Fibroblast of skin of scalp (primary cell): ENCODE data around the gene ARHGEF7.

Experiments
- DNase-seq: peaks from one replicate; pipeline ENCODE4 v3.0.0-alpha.2; 2013

Gene ARHGEF7

DNA sequence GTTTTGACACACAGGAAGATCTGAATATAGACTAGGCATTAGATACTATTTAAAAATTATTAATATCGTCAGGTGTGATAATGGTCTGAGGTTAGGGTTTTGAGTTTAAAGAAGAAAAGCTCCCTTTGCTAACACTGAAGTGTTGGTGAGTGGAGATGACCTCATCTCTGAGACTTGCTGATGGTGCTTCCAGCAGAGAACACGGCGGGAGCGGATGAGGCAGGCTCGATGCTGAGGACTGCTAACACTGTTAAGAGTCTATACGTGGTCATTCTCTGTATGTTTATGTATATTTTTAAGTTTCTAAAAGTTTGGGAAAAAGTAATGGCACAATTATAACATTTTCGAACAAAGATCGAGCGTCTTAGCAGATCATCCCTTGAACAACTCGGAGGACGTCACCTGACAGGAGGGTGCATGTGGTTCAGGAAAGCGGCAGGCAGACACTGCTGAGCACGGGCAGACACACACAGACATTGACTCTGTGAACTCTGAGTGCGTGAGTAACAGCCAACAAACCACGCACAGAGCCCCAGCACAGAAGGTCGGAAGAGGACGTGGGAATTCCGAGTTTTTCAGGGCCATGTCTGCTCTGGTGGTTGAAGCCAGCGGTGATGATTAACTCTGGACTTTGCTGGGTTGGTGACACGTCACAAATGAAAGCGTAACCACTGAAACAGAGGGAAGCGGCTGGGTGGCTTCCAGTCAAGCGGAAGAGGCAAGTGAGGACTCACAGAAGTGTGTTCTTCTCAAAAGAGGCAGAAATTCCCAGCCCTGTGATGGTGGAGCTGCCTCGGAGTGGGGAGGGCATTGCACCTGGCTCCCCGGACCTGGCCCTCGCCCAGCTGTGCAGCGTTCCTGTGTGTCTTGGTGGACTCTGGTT, 113.4 kb downstream of the ARHGEF7 start:
- peak; percentile 21 for DNase-seq

DNA sequence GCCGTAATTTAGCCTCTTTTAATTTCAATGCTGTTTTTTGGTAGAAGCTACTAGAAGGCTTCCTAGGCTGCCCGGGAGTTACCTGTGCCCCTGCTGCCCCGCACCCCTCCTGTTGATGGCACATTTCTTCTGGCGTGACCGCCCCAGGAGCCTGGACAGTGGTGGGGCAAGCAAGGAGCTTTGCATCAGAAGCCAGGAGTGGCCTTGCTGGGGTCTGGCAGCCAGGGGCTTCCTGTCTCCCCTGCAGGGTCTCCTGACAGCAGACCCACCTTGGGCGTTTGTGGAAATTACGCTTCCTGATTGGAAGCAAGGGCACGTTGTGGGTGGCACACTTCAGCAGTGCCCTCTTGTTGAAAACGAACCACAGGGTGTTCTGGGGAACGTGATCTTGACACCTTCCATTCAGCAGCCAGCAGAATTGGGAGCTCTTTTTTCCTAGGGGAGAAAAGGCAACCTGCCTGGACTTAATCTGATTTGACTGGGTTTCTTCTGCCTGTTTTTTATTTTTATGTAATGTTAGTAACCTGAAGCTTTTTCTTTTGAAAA, 115.3 kb downstream of the ARHGEF7 start:
- no peak for DNase-seq

- no peak for DNase-seq
Observed at GRCh38 chr13:111232191-111232590, 117.1 kb downstream of the ARHGEF7 start.

GRCh38 chr13:111233080-111233479, 118.0 kb downstream of the ARHGEF7 start:
- DNase-seq, result no peak

DNA sequence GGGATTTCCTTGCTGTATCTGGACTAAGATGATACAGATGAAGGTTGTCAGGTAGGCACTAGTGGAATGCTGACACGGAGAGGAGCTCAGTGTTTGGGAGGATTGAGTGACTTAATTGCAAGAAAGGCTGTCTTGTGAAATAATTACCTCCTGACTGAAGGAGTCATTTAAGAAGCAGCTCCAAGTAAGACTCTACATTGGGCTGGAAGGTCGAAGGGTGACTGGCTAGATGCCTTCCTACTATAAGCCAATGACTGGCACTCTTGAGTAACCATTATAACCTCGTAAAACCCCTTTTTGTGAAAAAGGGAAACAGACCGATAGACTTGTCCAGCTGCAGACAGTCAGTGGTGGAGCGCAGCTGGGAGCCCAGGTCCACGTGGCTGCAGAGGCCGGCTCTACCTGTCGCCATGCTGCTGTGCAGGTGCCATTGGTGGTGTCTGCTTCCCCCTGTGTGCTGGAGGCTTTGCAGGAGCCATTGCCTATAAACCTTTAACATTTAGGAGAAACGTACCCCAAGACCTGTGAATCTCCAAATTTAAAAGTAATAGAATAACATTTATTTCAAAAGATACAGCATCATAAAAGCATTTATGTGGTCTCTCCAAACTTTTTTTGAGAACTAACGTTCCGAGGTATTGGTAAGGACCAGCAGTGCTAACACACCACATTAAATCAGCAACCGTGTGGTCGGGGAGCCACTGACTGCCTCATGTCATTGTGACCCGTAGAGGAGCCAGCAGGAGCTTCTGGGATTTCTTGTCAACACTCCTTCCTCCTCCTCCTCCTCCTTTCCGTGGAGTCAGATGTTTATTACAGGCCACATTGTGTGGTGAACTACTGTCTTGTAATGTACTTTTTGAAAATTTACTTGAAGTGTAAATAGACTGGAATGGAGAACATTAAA, 124.9 kb downstream of the ARHGEF7 start:
- DNase-seq, result no peak

- DNase-seq, result no peak
Observed at GRCh38 chr13:111241006-111241755, 126.1 kb downstream of the ARHGEF7 start.

DNA sequence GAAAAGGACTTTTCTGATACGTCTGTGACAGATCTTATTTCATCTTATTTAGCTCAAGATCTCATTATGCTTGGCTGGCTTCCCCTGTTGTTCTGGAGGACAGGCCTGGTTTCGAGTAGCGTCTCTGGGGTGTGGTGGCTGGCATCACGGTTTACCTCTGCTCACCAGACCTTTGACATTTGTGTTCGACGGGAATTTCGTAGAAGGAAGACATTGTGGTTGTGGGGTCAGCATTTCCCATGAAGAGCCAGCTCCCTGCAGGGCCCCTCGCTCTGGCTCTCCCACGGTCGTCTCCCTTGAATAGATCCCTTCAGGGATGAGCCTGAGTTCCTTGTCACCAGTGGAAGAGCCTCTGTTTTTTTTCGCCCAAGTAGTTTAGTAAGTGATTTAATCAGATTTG, 126.8 kb downstream of the ARHGEF7 start:
- no peak for DNase-seq

GRCh38 chr13:111242585-111242984, 127.5 kb downstream of the ARHGEF7 start:
- no peak for DNase-seq

GRCh38 chr13:111243981-111244380, 128.9 kb downstream of the ARHGEF7 start:
- DNase-seq, result no peak

- peak; percentile 88 for DNase-seq
Observed at GRCh38 chr13:111245576-111246384, 130.7 kb downstream of the ARHGEF7 start.

GRCh38 chr13:111247552-111247951, 132.4 kb downstream of the ARHGEF7 start:
- DNase-seq, result no peak

DNA sequence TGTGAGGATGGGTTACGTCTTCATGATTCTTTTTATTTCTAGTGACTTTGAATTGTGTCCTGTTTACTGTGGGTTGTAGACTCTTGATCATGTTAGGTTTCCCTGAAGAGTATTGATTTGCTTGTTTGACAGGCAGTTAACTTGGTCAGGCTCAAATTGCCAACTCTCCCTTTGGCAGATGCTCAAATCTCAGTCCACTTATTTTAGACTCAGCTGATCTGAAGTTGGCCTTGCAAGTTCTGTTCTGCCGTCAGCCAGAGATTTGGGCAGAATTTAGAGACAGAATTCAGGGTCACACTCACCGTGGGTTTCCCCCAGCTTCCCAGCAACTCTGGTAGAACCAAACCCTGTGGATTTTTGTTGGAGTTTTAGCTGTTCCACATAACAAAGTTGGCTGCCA, 133.7 kb downstream of the ARHGEF7 start:
- DNase-seq, result no peak

GRCh38 chr13:111249637-111250360, 134.7 kb downstream of the ARHGEF7 start:
- no peak for DNase-seq

- peak; percentile 69 for DNase-seq
Observed at GRCh38 chr13:111251646-111252445, 136.7 kb downstream of the ARHGEF7 start.

GRCh38 chr13:111252446-111253364, 137.6 kb downstream of the ARHGEF7 start:
- DNase-seq, result peak; percentile 79

DNA sequence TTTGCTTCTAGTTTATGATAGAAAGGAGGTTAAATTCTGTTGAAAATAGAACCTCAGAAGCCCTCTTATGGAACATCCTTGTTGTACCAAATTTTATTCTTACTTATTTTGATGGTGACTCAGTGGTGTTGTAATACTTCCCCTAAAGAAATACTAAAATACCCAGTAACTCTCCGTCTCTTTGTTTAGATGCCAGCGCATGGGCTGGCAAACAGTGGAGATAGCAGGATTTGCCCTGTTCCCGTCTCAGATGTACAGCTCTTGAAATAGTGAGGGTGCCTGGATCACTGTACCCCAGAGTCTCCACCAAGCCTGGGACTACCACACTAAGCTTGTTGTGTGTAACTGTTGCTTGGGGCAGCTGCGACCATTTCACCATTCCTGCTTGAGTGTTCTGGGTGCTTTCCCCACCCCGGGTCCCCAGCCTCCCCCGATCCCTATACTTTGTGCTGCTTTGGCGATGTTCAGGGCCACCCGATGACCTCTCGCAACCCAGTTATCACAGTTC, 138.3 kb downstream of the ARHGEF7 start:
- DNase-seq, result peak; percentile 23

GRCh38 chr13:111255228-111255790, 140.2 kb downstream of the ARHGEF7 start:
- DNase-seq, result no peak

- no peak for DNase-seq
Observed at GRCh38 chr13:111256458-111256857, 141.3 kb downstream of the ARHGEF7 start.
